ENCODE data around the gene SEC61A2. TPM values are rescaled to one million over a fixed set of nuclear protein-coding genes. Genes with fewer than 3 reads are reported as not detected.

SEC61A2 gene
- total and polyA plus RNA-seq, 2 of the 4 experiments (the other 2 are of a cell fraction): 6.8 to 10.3 TPM

DNA sequence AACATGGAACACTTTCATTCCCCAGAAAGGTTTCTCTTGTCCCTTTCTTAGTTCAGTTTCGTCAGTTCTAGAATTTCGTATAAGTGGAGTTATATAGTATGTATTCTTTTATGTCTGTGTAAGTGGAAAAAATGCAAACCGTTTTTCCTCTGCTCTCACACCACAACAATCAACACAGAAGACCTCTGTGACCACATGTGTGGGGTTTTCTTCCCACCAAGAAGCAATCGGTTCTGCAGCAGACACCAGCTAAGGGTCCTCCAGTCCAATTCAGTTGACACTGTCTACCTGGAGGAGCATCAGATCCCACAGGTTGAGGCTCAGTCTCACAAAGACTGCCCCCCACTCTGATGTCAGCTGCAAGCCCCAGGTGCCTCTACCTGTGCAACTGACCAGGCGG, 72.7 kb downstream of the SEC61A2 start:
- no peak overlapping the region for H3K18ac ChIP-seq (ENCODE audit: low read depth, low read length)
- in situ Hi-C loops (cut with MboI; ENCODE audit: low sequenced_read_pairs): no loop called here
- no TSS peak for BruUV-seq (replicated peaks)

More for the DNA sequence above, 72.7 kb downstream of the SEC61A2 start:
- ChIA-PET POLR2A (ENCODE audit: unreplicated experiment) (no interaction called here), CTCF (interaction anchor here (1.2 kb wide), 1 partner anchor 12 kb away, joined by 3 read pairs; no protein-coding TSS in a partner anchor)
- no peak overlapping the region for H3K14ac ChIP-seq (replicated peaks; ENCODE audit: low read depth, low read length)
- TF ChIP-seq POLR2A (IDR thresholded peaks at IDR 0.05; ENCODE audit: low read depth, low read length) (no peak), NFE2L2 (IDR thresholded peaks at IDR 0.05; ENCODE audit: low read depth, low read length) (no peak), CHD1 (IDR thresholded peaks at IDR 0.05; ENCODE audit: low read depth, low read length) (no peak), MAFK (IDR thresholded peaks at IDR 0.05; ENCODE audit: low read depth, low read length) (no peak), RCOR1 (IDR thresholded peaks at IDR 0.05; ENCODE audit: insufficient replicate concordance, low read length) (no peak)
- peaks cover 9% of the 10 kb centered on the region; the same call in 1 of the 2 replicates for H4K20me1 ChIP-seq (ENCODE audit: insufficient read depth, low read length)
- no peak overlapping the region for H3K4me3 ChIP-seq (ENCODE audit: insufficient read depth, low read depth, low read length)
- no peak overlapping the region for H3K4ac ChIP-seq (ENCODE audit: low read depth, low read length)
- no peak overlapping the region for H2BK5ac ChIP-seq (ENCODE audit: low read depth, low read length, poor library complexity, severe bottlenecking)
- no peak overlapping the region for H4K5ac ChIP-seq (ENCODE audit: low read depth, low read length)
- H3K4me2 ChIP-seq (ENCODE audit: low read depth, low read length): no peak overlapping the region
- H2AFZ ChIP-seq (replicated peaks; ENCODE audit: low read length, poor library complexity): no peak overlapping the region
- no peak overlapping the region for H2BK15ac ChIP-seq (ENCODE audit: low read depth, low read length)
- WGBS, 2 experiments (ENCODE audit: extremely low coverage in 2 of 2, insufficient read length in 1 of 2): 100% methylated on average over 1 of the region's 5 CpGs; no CpG with 5 or more reads in 1 of the 2 experiments
- peaks cover 26 to 46% of the 10 kb centered on the region in 2 experiments for H3K79me1 ChIP-seq (ENCODE audit: low read depth in 1 of 2, low read length in 2 of 2)
- H2AK5ac ChIP-seq (ENCODE audit: low read depth, low read length): no peak overlapping the region
- DNase-seq (no peak), ATAC-seq (ENCODE audit: low read depth) (no peak)
- no peak overlapping the region for H2BK20ac ChIP-seq (ENCODE audit: low read depth, low read length)
- no peak overlapping the region for H4K8ac ChIP-seq (ENCODE audit: low read depth in 2 of 2, low read length in 2 of 2)
- H3K56ac ChIP-seq (ENCODE audit: extremely low read depth, insufficient read depth, low read length): no peak overlapping the region
- no peak overlapping the region for H4K91ac ChIP-seq (ENCODE audit: insufficient read depth, low read depth, low read length)
- H3K27me3 ChIP-seq (ENCODE audit: control insufficient read depth, insufficient read depth, low read length): no peaks in the 10 kb centered on the region
- H3K9me1 ChIP-seq (ENCODE audit: insufficient read depth, low read length): peaks cover 5% of the 10 kb centered on the region
- intact Hi-C loops (cut with micrococcal nuclease) (no loop called here), dilution Hi-C loops (cut with HindIII; ENCODE audit: low sequenced_read_pairs, unreplicated experiment) (no loop called here)
- no peak overlapping the region for H2AK9ac ChIP-seq (replicated peaks; ENCODE audit: low read depth, low read length, poor library complexity)
- no peaks in the 10 kb centered on the region for H3K4me1 ChIP-seq (ENCODE audit: control insufficient read depth, insufficient read depth, low read length)
- no peak overlapping the region for H2BK120ac ChIP-seq (ENCODE audit: low read depth, low read length)
- no peak overlapping the region for H3K9ac ChIP-seq (ENCODE audit: low read depth, low read length)
- H3K36me3 ChIP-seq (ENCODE audit: control insufficient read depth, insufficient read depth, low read length): peaks cover 33% of the 10 kb centered on the region
- no peak overlapping the region for H3K23ac ChIP-seq (ENCODE audit: low read depth, low read length)
- H3K27ac ChIP-seq (ENCODE audit: insufficient read depth, low read length): no peak overlapping the region
- H3K9me3 ChIP-seq (ENCODE audit: control insufficient read depth, insufficient read depth, low read length): no peaks in the 10 kb centered on the region
